K562 (cell line): ENCODE measurements around the gene GLOD4. TPM values are rescaled to one million over a fixed set of nuclear protein-coding genes. Genes with fewer than 3 reads are reported as not detected.
A peak's percentile ranks its signal among the peaks of the same experiment; 100 is the strongest.

Experiments
- ATAC-seq: fragments of 200-7000 bp; cut with Tn5 transposase; 3 replicates; pipeline ENCODE4 v1.9.1; 2020; ENCODE audit warnings: moderate library complexity
- Bru-seq: library from RNA; stranded (reverse); fragments of 400-500 nt; gene quantifications from one replicate; lab custom pipeline; 2021; lab: Mats Ljungman, UMichigan
- BruChase-seq, 2 experiments: library from RNA; stranded (reverse); fragments of 400-500 nt; gene quantifications; one replicate each; lab custom pipeline; 2021; lab: Mats Ljungman, UMichigan
- BruUV-seq: library from RNA; stranded (reverse); fragments of 400-500 nt; replicated peaks from 2 replicates; lab custom pipeline; 2021; lab: Mats Ljungman, UMichigan
- CTCF ChIA-PET: fragments of 300-600 bp; formaldehyde crosslinking; extraction: SDS; loops from one replicate; lab custom pipeline; 2021; ENCODE audit warnings: low intra/inter-chr PET ratio; lab: Yijun Ruan, JAX
- POLR2A ChIA-PET: fragments of 300-600, 350-650 bp; sonication (Branson Sonifier 250); formaldehyde crosslinking; extraction: SDS; loops from one replicate; lab custom pipeline; 2021; ENCODE audit warnings: antibody characterized with exemption, inconsistent platforms; lab: Yijun Ruan, JAX
- DNase-seq, 4 experiments: peaks; one replicate each; pipeline versions ENCODE4 v3.0.0 to v3.0.0-alpha.2; 2011 to 2018; ENCODE audit warnings: low spot score in 3 of 4, mixed read lengths in 3 of 4; ENCODE audit errors: extremely low read depth in 1 of 4
- FAIRE-seq: peaks from 2 replicates; lab custom pipeline; 2011; peaks lifted over from hg19 to GRCh38; lab: Jason Lieb, UNC
- H2AFZ ChIP-seq: 2 replicates; pipeline ENCODE4 v1.6.0; 2011; ENCODE audit warnings: low read depth, low read length, control low read depth, inconsistent platforms
- H3K27ac ChIP-seq: fragments of 200-600 bp; 3 replicates; pipeline ENCODE4 v1.8.0; 2011; ENCODE audit warnings: low read depth, mild to moderate bottlenecking, control low read depth, inconsistent platforms, low read length, moderate library complexity, mixed read lengths; ENCODE audit errors: extremely low read depth
- H3K27me3 ChIP-seq, 2 experiments: fragments of 300-600 bp in 1 of 2; 2 replicates in 1 of 2; 3 replicates in 1 of 2; pipeline versions ENCODE4 v1.6.0 to v1.8.0; 2011; ENCODE audit warnings: inconsistent platforms in 2 of 2, low read length in 2 of 2, mild to moderate bottlenecking in 1 of 2, mixed read lengths in 1 of 2, moderate library complexity in 1 of 2; ENCODE audit not compliant: control insufficient read depth in 2 of 2, insufficient read depth in 2 of 2
- H3K36me3 ChIP-seq: fragments of 300-600 bp; 3 replicates; pipeline ENCODE4 v1.8.0; 2011; ENCODE audit warnings: mild to moderate bottlenecking, low read length, inconsistent platforms; ENCODE audit not compliant: control insufficient read depth, insufficient read depth
- H3K4me1 ChIP-seq, 2 experiments: fragments of 200-600 bp in 1 of 2; replicated peaks in 1 of 2; 2 replicates in 1 of 2; 3 replicates in 1 of 2; pipeline versions ENCODE4 v1.5.1 to v1.8.0; 2011; ENCODE audit warnings: inconsistent platforms in 2 of 2, low read length in 2 of 2, mild to moderate bottlenecking in 1 of 2, mixed read lengths in 1 of 2, moderate library complexity in 1 of 2; ENCODE audit not compliant: control insufficient read depth in 2 of 2, insufficient read depth in 2 of 2
- H3K4me2 ChIP-seq: 2 replicates; pipeline ENCODE4 v1.6.1; 2011; ENCODE audit warnings: low read length, control low read depth, inconsistent platforms, mixed read lengths; ENCODE audit not compliant: insufficient read depth
- H3K4me3 ChIP-seq: fragments of 200-600 bp; sonication (generic), shearing (Covaris generic); 2 replicates; pipeline ENCODE4 v1.5.1; 2016; ENCODE audit warnings: control low read depth, inconsistent platforms
- H3K79me2 ChIP-seq: fragments of 200-600 bp; 3 replicates; pipeline ENCODE4 v1.8.0; 2011; ENCODE audit warnings: low read length, inconsistent platforms; ENCODE audit not compliant: control insufficient read depth, insufficient read depth
- H3K9ac ChIP-seq, 2 experiments: 2 replicates each; pipeline versions ENCODE4 v1.6.0 to v1.6.1; 2011; ENCODE audit warnings: low read depth in 2 of 2, low read length in 2 of 2, control low read depth in 1 of 2, inconsistent platforms in 1 of 2, mild to moderate bottlenecking in 1 of 2, mixed read lengths in 1 of 2; ENCODE audit not compliant: insufficient read depth in 1 of 2
- H3K9me1 ChIP-seq: one replicate; pipeline ENCODE4 v1.6.0; 2011; ENCODE audit warnings: inconsistent platforms, mild to moderate bottlenecking, low read length, moderate library complexity; ENCODE audit not compliant: control insufficient read depth, insufficient read depth
- H3K9me3 ChIP-seq: replicated peaks from 2 replicates; pipeline ENCODE4 v1.5.1; 2011; ENCODE audit warnings: low read depth, low read length, inconsistent platforms; ENCODE audit not compliant: control insufficient read depth, insufficient read depth
- H4K20me1 ChIP-seq: replicated peaks from 2 replicates; pipeline ENCODE4 v1.6.1; 2011; ENCODE audit warnings: low read length, inconsistent platforms, mixed read lengths; ENCODE audit not compliant: control insufficient read depth, insufficient read depth
- KDM4B ChIP-seq, 2 experiments: fragments of 450-650 bp in 1 of 2; sonication (generic) in 1 of 2; IDR thresholded peaks; 2 replicates each; pipeline ENCODE4 v1.6.1; 2016 to 2017; ENCODE audit warnings: borderline replicate concordance in 2 of 2, antibody characterized with exemption in 1 of 2, low read depth in 1 of 2, mild to moderate bottlenecking in 1 of 2
- NR2F6 ChIP-seq: fragments of 450-650 bp; formaldehyde crosslinking; IDR thresholded peaks from 2 replicates; pipeline ENCODE4 v1.4.0; 2020; ENCODE audit warnings: mild to moderate bottlenecking
- POLR3A ChIP-seq: IDR thresholded peaks from 2 replicates; pipeline ENCODE4 v1.6.1; 2011; ENCODE audit warnings: borderline replicate concordance, mild to moderate bottlenecking, moderate library complexity; ENCODE audit not compliant: insufficient read length, insufficient read depth; ENCODE audit errors: extremely low read depth
- SMAD3 ChIP-seq: fragments of 450-650 bp; formaldehyde crosslinking; conservative IDR thresholded peaks from 2 replicates; pipeline ENCODE4 v1.4.0; 2020; ENCODE audit warnings: mild to moderate bottlenecking
- SMARCB1 ChIP-seq: IDR thresholded peaks from 2 replicates; pipeline ENCODE4 v1.6.1; 2011; ENCODE audit warnings: improper control_type of control experiment, low read depth; ENCODE audit not compliant: insufficient read length
- SUPT5H ChIP-seq: fragments of 450-650 bp; IDR thresholded peaks from 2 replicates; pipeline ENCODE4 v1.6.1; 2016
- XRCC3 ChIP-seq: fragments of 450-650 bp; IDR thresholded peaks from 2 replicates; pipeline ENCODE4 v1.6.1; 2017; ENCODE audit warnings: mild to moderate bottlenecking, moderate library complexity
- ZNF408 ChIP-seq: fragments of 250-450 bp; sonication (Bioruptor Pico); IDR thresholded peaks from 2 replicates; pipeline ENCODE4 v1.4.0; 2020; ENCODE audit warnings: low read depth, mild to moderate bottlenecking, moderate library complexity
- WGBS: fragments of 100-300 bp; shearing (Covaris generic); methylation state at CpG from one replicate; pipeline ENCODE4 v1.1.6; 2016; ENCODE audit warnings: low coverage, mixed read lengths; ENCODE audit not compliant: insufficient coverage; ENCODE audit errors: missing lambda C conversion rate; 5-methylcytosine and 5-hydroxymethylcytosine counted together
- in situ Hi-C: fragments of 300-500 bp; cut with MboI; formaldehyde crosslinking; loops from 4 replicates; pipeline ENCODE4 v1.15.0; 2018; ENCODE audit warnings: inconsistent platforms, mixed read lengths
- intact Hi-C: fragments of 100-400 bp; cut with micrococcal nuclease; formaldehyde crosslinking; loops from 2 replicates; pipeline ENCODE4 v1.14.2; 2022
- long read RNA-seq, 3 experiments: library from polyadenylated mRNA in 2 of 3; library from RNA in 1 of 3; unstranded in 2 of 3; stranded (forward) in 1 of 3; transcript quantifications; one replicate each; pipeline ENCODE4 v2.0.0, GENCODE V29; 2019 to 2022
- polyA minus RNA-seq, 3 experiments: library from RNA; depleted of rRNA, polyadenylated mRNA; stranded (reverse); fragments of >200 nt; gene quantifications; 2 replicates each; pipeline ENCODE4 v1.2.3, GENCODE V29; 2011
- polyA plus RNA-seq, 8 experiments: library from polyadenylated mRNA; depleted of rRNA in 4 of 8; stranded (reverse) in 5 of 8; unstranded in 3 of 8; fragments of >200 nt; fragmentation: Nextera tagmentation in 2 of 8; fragmentation: Illumina TruSeq in 1 of 8; extraction: Ambion mirVana in 2 of 8; extraction: Trizol in 1 of 8; gene quantifications; 2 replicates each; pipeline versions ENCODE4 v1.2.1 to v1.2.3, GENCODE V29; 2011 to 2014; ENCODE audit warnings: inconsistent platforms in 1 of 8, missing spikeins in 1 of 8
- total RNA-seq, 7 experiments: library from RNA; depleted of rRNA in 6 of 7; stranded (reverse); fragments of >200 nt in 6 of 7; fragmentation: Illumina TruSeq in 2 of 7; extraction: Trizol in 2 of 7; gene quantifications; 2 replicates each; pipeline versions ENCODE4 v1.2.1 to v1.2.3, GENCODE V29; 2011 to 2021; ENCODE audit warnings: low replicate concordance in 1 of 7
- TF ChIP-seq, protein P1 (sequence below): fragments of 250-450 bp; sonication (Bioruptor Pico); IDR thresholded peaks from 2 replicates; pipeline ENCODE4 v1.5.0; 2020; ENCODE audit warnings: mild to moderate bottlenecking
- TF ChIP-seq, protein P2 (sequence below): sonication (generic); formaldehyde crosslinking; IDR thresholded peaks from 2 replicates; pipeline ENCODE4 v1.8.0; 2022; ENCODE audit warnings: mild to moderate bottlenecking, missing genetic modification reagents

Gene GLOD4, protein sequence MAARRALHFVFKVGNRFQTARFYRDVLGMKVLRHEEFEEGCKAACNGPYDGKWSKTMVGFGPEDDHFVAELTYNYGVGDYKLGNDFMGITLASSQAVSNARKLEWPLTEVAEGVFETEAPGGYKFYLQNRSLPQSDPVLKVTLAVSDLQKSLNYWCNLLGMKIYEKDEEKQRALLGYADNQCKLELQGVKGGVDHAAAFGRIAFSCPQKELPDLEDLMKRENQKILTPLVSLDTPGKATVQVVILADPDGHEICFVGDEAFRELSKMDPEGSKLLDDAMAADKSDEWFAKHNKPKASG
- total RNA-seq (2011; cell fraction: chromatin; rRNA removed; ENCODE audit: low replicate concordance): 41.8 and 82.0 TPM in 2 replicates
- 22.0 and 26.6 TPM in 2 replicates for total RNA-seq (2011; cell fraction: nucleolus; rRNA removed)
- total RNA-seq (2011; cell fraction: nucleoplasm; rRNA removed): 56.0 and 74.9 TPM in 2 replicates
- 45.3 and 52.0 TPM in 2 replicates for total RNA-seq (2014; rRNA removed)
- total RNA-seq (2014; rRNA removed; fragmentation: Illumina TruSeq; extraction: Trizol): 52.7 and 61.4 TPM in 2 replicates
- total RNA-seq (2015; rRNA removed; fragmentation: Illumina TruSeq; extraction: Trizol): 49.8 and 54.6 TPM in 2 replicates
- total RNA-seq (2021): 55.2 and 64.9 TPM in 2 replicates
- 45.6 and 65.9 TPM in 2 replicates for polyA plus RNA-seq (2011; rRNA removed)
- polyA plus RNA-seq (2011; cell fraction: cytosol; rRNA removed): 17.8 and 37.4 TPM in 2 replicates
- 33.7 and 46.6 TPM in 2 replicates for polyA plus RNA-seq (2011; cell fraction: nucleus; rRNA removed)
- 47.2 and 69.3 TPM in 2 replicates for polyA plus RNA-seq (2012)
- polyA plus RNA-seq (2014; fragmentation: Illumina TruSeq; extraction: Trizol): 67.2 and 67.6 TPM in 2 replicates
- polyA plus RNA-seq (2014; fragmentation: Nextera tagmentation; extraction: Ambion mirVana): 100 to 1,000 TPM in 1 of 2 experiments, 10 to 100 TPM in 1; 62.3 to 109 TPM
- 69.2 and 81.7 TPM in 2 replicates for polyA plus RNA-seq (2014; rRNA removed)
- polyA minus RNA-seq (2011; rRNA and poly(A)+ RNA removed): 42.2 and 59.2 TPM in 2 replicates
- 14.0 and 15.5 TPM in 2 replicates for polyA minus RNA-seq (2011; cell fraction: cytosol; rRNA and poly(A)+ RNA removed)
- polyA minus RNA-seq (2011; cell fraction: nucleus; rRNA and poly(A)+ RNA removed): 12.1 and 17.2 TPM in 2 replicates
- Bru-seq, nascent RNA: percentile 78 among the genes with signal in this experiment
- BruChase-seq, experiment 1, labeled RNA remaining after a 2-hour chase: percentile 83 among the genes with signal in this experiment
- percentile 87 among the genes with signal in this experiment for BruChase-seq, experiment 2, labeled RNA remaining after a 6-hour chase
- long read RNA-seq, experiment 1, transcript GLOD4-202 (9 exons, 2,059 nt): major isoform, 217 of 248 reads
- long read RNA-seq, experiment 1, partial matches to known transcripts: 10 of 248 reads
- long read RNA-seq, experiment 1, other reads (novel, unspliced or antisense): 17 of 248 reads
- long read RNA-seq, experiment 2, transcript GLOD4-202 (9 exons, 2,059 nt): major isoform, 16 of 26 reads
- long read RNA-seq, experiment 2, partial matches to known transcripts: 5 of 26 reads
- long read RNA-seq, experiment 2, other reads (novel, unspliced or antisense): 5 of 26 reads
- long read RNA-seq, experiment 3, transcript GLOD4-202 (9 exons, 2,059 nt): major isoform, 65 of 87 reads
- long read RNA-seq, experiment 3, partial matches to known transcripts: 11 of 87 reads
- long read RNA-seq, experiment 3, other reads (novel, unspliced or antisense): 10 of 87 reads

DNA sequence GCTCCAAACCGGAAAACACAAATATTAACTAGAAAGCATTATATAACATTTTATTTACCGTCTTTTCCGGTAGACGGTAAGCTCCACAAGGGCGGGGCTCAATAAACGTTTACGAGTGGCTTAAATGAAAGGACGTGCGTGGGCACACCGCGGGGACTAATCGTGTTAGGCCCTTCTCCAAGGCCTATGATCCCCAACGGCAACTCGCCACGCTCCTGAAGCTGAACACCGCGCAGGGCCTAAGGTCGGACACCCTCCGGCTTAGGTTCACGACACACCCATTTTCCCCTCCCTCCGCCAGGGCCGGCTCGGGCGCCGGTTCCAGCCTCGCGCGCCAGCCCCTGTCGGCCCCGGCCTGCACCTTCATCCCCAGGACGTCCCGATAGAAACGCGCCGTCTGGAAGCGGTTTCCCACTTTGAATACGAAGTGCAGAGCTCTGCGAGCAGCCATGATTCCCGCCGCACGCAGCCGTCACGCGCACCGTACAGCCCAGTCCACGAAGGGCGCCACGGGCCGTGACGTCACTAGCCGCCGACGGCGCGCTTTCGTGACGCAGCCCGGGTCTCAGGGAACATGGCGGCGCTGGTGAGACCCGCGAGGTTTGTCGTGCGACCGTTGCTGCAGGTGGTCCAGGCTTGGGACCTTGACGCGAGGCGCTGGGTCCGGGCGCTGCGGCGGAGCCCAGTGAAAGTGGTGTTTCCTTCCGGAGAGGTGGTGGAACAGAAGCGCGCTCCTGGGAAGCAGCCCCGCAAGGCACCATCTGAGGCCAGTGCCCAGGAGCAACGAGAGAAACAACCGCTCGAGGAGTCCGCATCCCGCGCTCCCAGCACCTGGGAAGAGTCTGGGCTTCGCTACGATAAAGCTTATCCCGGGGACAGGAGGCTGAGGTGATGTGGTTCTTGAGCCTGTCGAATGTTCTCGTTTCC is at the start of gene GLOD4, which contains the start of gene MRM3:
TSS of gene GLOD4 (minus strand) at position 476 of the 927 bp plus-strand sequence. CDS start at position 451, 25 bp downstream.
TSS of gene MRM3 (plus strand) at position 549 of the 927 bp plus-strand sequence. CDS start at position 575, 26 bp downstream.
- in situ Hi-C loops: no loop called here
- TF ChIP-seq POLR3A (no peak), SUPT5H (peak; percentile 75), XRCC3 (no peak), KDM4B (IDR thresholded peaks at IDR 0.05; ENCODE audit: borderline replicate concordance in 2 of 2, low read depth in 1 of 2) (no peak), ZNF408 (CRISPR knock-in tag) (no peak), SMAD3 (CRISPR knock-in tag) (no peak), SMARCB1 (no peak), NR2F6 (CRISPR knock-in tag) (no peak)
- TF ChIP-seq, protein P1, sequence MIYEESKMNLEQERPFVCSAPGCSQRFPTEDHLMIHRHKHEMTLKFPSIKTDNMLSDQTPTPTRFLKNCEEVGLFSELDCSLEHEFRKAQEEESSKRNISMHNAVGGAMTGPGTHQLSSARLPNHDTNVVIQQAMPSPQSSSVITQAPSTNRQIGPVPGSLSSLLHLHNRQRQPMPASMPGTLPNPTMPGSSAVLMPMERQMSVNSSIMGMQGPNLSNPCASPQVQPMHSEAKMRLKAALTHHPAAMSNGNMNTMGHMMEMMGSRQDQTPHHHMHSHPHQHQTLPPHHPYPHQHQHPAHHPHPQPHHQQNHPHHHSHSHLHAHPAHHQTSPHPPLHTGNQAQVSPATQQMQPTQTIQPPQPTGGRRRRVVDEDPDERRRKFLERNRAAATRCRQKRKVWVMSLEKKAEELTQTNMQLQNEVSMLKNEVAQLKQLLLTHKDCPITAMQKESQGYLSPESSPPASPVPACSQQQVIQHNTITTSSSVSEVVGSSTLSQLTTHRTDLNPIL (CRISPR knock-in tag): no peak
- TF ChIP-seq, protein P2, sequence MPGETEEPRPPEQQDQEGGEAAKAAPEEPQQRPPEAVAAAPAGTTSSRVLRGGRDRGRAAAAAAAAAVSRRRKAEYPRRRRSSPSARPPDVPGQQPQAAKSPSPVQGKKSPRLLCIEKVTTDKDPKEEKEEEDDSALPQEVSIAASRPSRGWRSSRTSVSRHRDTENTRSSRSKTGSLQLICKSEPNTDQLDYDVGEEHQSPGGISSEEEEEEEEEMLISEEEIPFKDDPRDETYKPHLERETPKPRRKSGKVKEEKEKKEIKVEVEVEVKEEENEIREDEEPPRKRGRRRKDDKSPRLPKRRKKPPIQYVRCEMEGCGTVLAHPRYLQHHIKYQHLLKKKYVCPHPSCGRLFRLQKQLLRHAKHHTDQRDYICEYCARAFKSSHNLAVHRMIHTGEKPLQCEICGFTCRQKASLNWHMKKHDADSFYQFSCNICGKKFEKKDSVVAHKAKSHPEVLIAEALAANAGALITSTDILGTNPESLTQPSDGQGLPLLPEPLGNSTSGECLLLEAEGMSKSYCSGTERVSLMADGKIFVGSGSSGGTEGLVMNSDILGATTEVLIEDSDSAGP (CRISPR knock-in tag): no peak

More for the DNA sequence above, at the start of gene GLOD4, which contains the start of gene MRM3:
- H3K4me3 ChIP-seq: peak within 1 kb of the TSS; percentile 97
- peaks cover 4 to 9% of the 10 kb centered on the region in 2 experiments; a peak in 3 of 5 replicates for H3K4me1 ChIP-seq
- ChIA-PET CTCF (no interaction called here), POLR2A (interaction anchor here (0.6 to 2.2 kb wide), 5 partner anchors 10 to 637 kb away, joined by 3 to 9 read pairs (median 4); partner anchors contain the start of gene TIMM22)
- FAIRE-seq (no peak), ATAC-seq (peak; percentile 94), DNase-seq (peak; percentile 82 to 90 (median 88))
- H3K9ac ChIP-seq: peak within 1 kb of the TSS; percentile 95
- H2AFZ ChIP-seq: peak within 1 kb of the TSS; percentile 92
- H4K20me1 ChIP-seq: no peaks in the 10 kb centered on the region
- TSS peak; percentile 79 for BruUV-seq
- H3K9me3 ChIP-seq: no peaks in the 10 kb centered on the region
- intact Hi-C loops: no loop called here
- under 1% methylated on average over 53 of the region's 87 CpGs for WGBS
- H3K36me3 ChIP-seq: peaks cover 53% of the 10 kb centered on the region
- peaks cover 56% of the 10 kb centered on the region for H3K79me2 ChIP-seq
- peak within 1 kb of the TSS; percentile 87 for H3K27ac ChIP-seq
- H3K27me3 ChIP-seq: no peaks in the 10 kb centered on the region
- H3K9me1 ChIP-seq: no peaks in the 10 kb centered on the region
- H3K4me2 ChIP-seq: peak within 1 kb of the TSS; percentile 90
